Stimulated activated CD4-positive, alpha-beta T cell treated with anti-CD3 and anti-CD28 coated beads, TNF-alpha, amount 100 ng/mL, for 4 hours (primary cell): ENCODE results near the gene CST1.
"Not testable (repeated sequence)": the region's sequence is repeated elsewhere in the genome, so short reads cannot be mapped to it uniquely, and the experiment has no call there.

Source experiments
- DNase-seq, 3 experiments: peaks; one replicate each; pipeline ENCODE4 v3.0.0-alpha.2; 2020; ENCODE audit warnings: low read depth in 3 of 3

The CST1 gene

DNA sequence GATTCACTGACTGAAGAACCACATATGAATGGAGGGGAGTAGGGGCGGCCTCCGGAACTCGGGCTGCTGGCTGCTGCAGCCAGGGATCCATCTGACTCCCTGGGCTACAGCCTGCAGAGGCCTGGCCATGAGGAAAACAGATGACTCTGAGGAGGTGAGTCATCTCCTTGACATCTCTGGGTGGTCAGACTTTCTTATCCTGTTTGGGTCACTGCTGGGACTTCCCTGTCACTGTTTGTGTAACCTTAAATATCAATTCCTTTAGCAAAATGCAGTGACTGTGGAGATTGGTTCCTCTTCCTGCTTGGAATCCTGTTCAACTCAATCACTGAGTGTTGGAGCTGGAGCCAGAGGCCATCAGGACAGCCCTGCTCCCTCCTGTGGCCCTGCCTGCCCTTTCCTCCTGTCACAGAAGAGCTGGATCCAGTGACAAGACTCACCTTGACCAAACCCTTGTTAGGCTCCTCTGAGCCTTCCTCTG is 4.4 kb upstream of the CST1 start:
- not testable (repeated sequence) for DNase-seq

GRCh38 chr20:23754731-23755130 is 4.0 kb upstream of the CST1 start:
- no peak for DNase-seq

DNA sequence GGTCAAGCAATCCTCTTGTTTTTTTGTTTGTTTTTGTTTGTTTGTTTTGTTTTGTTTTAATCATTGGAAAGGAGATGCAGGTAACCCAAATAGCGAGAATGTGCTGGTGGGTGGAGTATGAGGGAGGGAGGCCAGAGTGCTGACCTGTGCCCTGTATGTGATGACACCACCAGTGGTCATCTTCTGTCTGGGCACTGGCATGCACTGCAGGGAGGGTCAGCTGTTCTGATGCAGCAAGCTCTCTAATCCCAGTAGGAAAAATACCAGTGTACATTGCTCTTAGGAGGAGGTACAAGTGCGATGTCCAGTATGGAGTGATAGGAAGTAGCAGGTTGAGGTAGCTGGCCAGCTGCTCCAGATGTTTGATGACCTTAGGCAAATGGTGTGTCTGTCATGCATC is 2.9 kb upstream of the CST1 start:
- no peak for DNase-seq

DNA sequence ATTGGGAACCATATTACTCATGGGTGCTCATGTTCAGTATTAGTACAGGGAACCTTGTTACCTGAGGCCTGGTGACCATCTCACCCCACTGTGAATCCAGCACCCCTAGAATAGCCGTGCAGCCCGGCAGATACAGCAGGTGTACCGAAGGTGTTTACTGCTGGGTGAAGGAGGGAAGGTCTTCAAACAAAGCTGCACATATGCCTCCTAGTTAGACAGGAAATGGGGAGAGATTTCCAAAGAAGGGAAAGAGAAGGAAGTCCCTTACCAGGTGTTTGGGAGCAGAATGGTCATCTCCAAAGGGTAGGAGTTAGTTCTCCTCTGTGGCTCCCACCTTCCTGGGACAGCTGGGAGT is 2.4 kb upstream of the CST1 start:
- no peak for DNase-seq

- DNase-seq = no peak
Observed at GRCh38 chr20:23752481-23753193, 1.9 kb upstream of the CST1 start.

- DNase-seq = no peak
Observed at GRCh38 chr20:23752019-23752418, 1.3 kb upstream of the CST1 start.

GRCh38 chr20:23749746-23750145 is 989 bp downstream of the CST1 start:
- no peak for DNase-seq

DNA sequence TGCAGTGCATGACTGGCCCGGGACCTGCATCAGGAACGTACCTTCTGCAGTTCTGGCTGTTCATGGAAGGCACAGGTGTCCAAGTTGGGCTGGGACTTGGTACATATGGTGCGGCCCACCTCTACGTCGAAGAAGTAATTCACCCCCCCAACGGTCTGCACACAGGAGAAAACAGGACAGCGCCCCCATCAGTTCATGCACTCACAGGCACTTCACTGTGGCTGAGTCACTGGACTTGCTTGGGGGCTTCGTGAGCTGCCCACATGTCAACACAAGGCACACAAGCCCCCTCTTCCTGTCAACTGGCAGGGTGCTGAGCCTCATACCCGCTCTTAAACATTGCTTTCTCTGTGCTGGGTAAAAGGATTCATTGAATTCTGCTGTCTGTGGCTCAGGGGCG is 1.8 kb downstream of the CST1 start:
- DNase-seq = not testable (repeated sequence)

GRCh38 chr20:23747551-23747950 is 3.2 kb downstream of the CST1 start:
- not testable (repeated sequence) for DNase-seq

GRCh38 chr20:23747092-23747491 is 3.6 kb downstream of the CST1 start:
- not testable (repeated sequence) for DNase-seq

- DNase-seq = no peak
Observed at GRCh38 chr20:23746321-23746720, 4.4 kb downstream of the CST1 start.

GRCh38 chr20:23745247-23745646 is 5.5 kb downstream of the CST1 start:
- no peak for DNase-seq

GRCh38 chr20:23744817-23745216 is 5.9 kb downstream of the CST1 start:
- DNase-seq = no peak

DNA sequence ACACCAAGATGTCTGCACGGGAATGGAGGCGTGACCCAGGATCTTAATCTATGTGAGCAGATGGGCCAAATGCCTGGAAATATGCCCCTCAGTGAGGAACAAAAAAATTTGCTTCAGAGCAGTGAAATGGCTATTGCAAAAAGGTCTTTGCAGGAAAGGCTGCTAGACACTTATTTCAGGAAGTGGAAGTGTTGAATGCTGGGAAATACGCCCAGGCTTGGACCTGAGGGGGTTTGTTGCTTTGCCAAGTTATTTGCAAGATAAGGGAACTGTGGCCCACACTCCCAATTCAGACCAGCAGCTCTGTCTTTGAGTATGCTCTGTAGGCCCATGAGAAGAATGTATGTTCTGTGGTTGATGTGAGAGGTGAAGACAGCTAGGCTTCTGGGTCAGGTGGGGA is 15.3 kb downstream of the CST1 start:
- not testable (repeated sequence) for DNase-seq

GRCh38 chr20:23734949-23735348 is 15.8 kb downstream of the CST1 start:
- DNase-seq = not testable (repeated sequence)

DNA sequence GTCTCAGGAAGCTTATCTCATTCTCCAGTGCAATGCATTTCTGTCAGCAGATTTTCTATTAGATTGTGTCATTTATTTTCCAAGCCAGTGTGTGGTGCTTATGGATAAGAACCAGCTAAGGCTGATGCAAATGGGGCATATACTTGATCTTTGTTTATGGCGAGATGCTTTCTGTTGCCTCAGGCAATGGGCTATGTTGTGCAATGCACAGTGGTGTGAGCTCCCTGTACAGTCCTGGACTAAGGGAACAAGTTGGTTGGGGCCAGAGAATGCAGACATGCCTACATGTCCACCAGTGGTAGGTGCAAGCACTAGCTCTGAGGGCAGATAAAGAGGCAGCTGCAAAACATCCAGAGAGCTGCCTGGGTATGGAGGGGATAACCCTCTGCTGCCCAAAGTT is 16.3 kb downstream of the CST1 start:
- DNase-seq = not testable (repeated sequence)

DNA sequence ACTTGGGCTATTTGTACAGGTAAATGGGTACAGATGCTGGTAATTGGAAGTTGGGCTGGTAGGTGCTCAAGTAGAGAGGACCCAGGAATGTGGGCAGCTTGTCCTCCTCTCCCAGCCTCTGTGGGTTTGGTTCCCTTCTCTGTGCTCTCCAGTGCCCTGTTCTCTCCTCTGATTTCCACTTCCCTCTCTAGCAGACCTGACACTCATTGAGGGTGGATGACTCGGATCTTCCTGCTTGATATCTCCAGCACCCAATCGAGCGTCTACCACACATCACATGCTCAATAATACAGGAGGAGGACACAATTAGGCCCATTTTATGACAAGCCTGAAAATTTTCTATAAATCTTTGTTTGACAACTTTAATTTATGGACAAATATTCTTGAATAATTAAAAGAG is 23.7 kb downstream of the CST1 start:
- no peak for DNase-seq

DNA sequence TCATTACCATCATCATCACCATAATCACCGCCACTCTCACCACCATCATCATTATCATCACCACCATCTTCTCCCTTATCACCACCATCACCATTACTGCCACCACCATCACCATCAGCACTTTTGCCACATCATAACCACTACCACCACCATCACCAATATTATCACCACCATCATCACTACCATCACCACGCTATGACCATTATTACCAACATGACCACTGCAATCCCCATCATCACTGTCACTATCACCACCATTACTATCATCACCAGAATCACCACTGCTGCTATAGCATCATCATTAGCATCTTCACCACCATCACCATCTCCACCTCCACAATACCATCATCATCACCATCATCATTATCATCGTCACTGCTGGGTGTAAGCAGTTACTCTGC is 25.6 kb downstream of the CST1 start:
- DNase-seq = no peak

DNA sequence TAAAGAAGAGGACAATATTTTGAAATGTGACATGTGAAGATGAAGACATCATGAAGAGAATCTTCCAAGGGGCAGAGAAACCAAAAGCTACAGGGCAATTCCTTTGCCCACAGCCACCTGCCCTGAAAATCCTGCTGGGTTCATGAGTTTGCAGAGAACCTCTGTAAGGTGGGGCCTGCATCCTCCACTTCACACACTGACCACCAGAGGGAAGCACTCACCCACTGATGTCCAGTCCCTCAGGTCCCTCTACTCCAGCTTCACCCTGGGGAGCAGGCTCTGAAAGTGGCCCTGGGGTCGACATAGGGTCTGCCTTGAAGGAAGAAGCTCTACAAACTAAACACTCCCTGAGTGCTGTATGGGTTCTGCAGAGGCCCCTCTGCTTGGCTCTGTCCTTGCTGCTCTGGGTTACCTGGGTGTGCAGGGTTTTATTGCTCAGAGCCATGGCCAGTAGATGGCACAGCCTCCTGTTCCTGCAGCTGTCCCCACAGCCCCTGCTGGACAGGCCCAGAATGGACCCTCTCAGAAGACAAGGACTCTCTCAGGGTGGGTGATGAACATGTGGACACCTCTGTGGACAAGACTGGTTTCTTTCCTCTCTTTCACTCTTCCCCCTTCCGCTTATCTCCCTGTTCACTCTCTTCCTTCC is 27.0 kb downstream of the CST1 start:
- DNase-seq = not testable (repeated sequence)

GRCh38 chr20:23722851-23723250 is 27.9 kb downstream of the CST1 start:
- not testable (repeated sequence) for DNase-seq

- no peak for DNase-seq
Observed at GRCh38 chr20:23721962-23722361, 28.8 kb downstream of the CST1 start.

DNA sequence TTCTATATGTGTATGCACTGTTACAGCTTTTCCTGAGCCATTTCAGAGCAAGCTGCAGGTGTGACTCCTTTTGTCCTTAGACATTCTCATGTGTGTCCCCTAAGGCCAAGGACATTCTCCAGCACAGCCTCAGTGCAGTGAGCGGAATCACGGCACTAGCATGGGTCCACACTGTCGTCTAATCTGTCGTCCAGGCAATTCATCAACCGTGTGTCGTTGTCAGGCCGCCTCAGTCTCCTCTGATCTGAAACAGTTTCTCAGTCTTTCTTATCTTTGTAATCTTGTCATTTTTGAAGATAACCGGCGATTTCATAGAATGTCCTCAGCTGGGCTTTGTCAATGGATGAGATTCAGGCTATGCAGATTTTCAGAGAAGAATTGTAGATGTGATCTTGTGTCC is 31.4 kb downstream of the CST1 start:
- DNase-seq = not testable (repeated sequence)

- DNase-seq = not testable (repeated sequence)
Observed at GRCh38 chr20:23711778-23712177, 39.0 kb downstream of the CST1 start.
